PC-9 (cell line): ENCODE measurements around the gene CRYGD.

Experiments
- EZH2 ChIP-seq: fragments of 200-600 bp; sonication (generic); IDR thresholded peaks from 2 replicates; pipeline ENCODE4 v1.8.0; 2017; ENCODE audit warnings: antibody characterized with exemption, low read depth
- TF ChIP-seq, protein P1 (sequence below): fragments of 200-600 bp; sonication (generic); conservative IDR thresholded peaks from 2 replicates; pipeline ENCODE4 v1.6.1; 2017; ENCODE audit warnings: mixed run types, antibody characterized with exemption, mild to moderate bottlenecking, moderate library complexity

DNA sequence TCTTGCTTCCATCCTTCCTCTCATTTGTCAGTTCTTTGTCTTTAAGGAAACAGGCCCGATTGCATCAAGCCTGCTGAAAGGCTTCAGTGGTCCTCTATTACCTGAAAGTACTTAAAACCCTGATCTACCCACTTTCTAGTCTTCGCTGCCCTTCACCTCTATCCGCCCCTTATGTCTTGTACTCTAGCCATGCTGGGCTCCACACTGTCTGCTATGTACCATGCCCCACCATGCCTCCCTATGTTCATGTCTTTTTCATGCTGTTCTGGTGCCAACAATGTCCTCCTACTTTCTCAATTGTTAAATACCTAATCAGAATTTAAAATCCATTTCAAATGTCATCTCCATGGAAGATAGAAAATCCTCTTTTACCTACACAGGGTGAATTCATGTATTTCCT is 28.2 kb downstream of the CRYGD start:
- TF ChIP-seq, protein P1, sequence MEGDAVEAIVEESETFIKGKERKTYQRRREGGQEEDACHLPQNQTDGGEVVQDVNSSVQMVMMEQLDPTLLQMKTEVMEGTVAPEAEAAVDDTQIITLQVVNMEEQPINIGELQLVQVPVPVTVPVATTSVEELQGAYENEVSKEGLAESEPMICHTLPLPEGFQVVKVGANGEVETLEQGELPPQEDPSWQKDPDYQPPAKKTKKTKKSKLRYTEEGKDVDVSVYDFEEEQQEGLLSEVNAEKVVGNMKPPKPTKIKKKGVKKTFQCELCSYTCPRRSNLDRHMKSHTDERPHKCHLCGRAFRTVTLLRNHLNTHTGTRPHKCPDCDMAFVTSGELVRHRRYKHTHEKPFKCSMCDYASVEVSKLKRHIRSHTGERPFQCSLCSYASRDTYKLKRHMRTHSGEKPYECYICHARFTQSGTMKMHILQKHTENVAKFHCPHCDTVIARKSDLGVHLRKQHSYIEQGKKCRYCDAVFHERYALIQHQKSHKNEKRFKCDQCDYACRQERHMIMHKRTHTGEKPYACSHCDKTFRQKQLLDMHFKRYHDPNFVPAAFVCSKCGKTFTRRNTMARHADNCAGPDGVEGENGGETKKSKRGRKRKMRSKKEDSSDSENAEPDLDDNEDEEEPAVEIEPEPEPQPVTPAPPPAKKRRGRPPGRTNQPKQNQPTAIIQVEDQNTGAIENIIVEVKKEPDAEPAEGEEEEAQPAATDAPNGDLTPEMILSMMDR = no peak
- no peak for TF ChIP-seq EZH2
